IPS-NIHi7 (cell line): ENCODE results near the gene TMSB15A.
"Not testable (repeated sequence)": the region's sequence is repeated elsewhere in the genome, so short reads cannot be mapped to it uniquely, and the experiment has no call there.

Source experiments
- DNase-seq: peaks from one replicate; pipeline ENCODE4 v3.0.0; 2012; ENCODE audit warnings: mixed read lengths; ENCODE audit errors: extremely low spot score

The TMSB15A gene

GRCh38 chrX:102515975-102516941 is at the start of gene TMSB15A:
Gene TMSB15A, minus strand, starts transcription at chrX:102516739.
- peak; percentile 82 for DNase-seq

- DNase-seq = no peak
These were observed 44.0 kb upstream of the TMSB15A start for GRCh38 chrX:102560423-102561068.

GRCh38 chrX:102558607-102559006 is 42.1 kb upstream of the TMSB15A start:
- no peak for DNase-seq

GRCh38 chrX:102548231-102548630 is 31.7 kb upstream of the TMSB15A start:
- no peak for DNase-seq

GRCh38 chrX:102546828-102547493 is 30.4 kb upstream of the TMSB15A start:
- no peak for DNase-seq

GRCh38 chrX:102546175-102546574 is 29.6 kb upstream of the TMSB15A start:
- DNase-seq = not testable (repeated sequence)

GRCh38 chrX:102535958-102536357 is 19.4 kb upstream of the TMSB15A start:
- DNase-seq = no peak

- DNase-seq = no peak
These were observed 787 bp upstream of the TMSB15A start for GRCh38 chrX:102517326-102517725.

GRCh38 chrX:102514536-102514935 is 2.0 kb downstream of the TMSB15A start:
- DNase-seq = no peak

GRCh38 chrX:102498732-102499131 is 17.8 kb downstream of the TMSB15A start:
- DNase-seq = no peak

GRCh38 chrX:102491766-102492165 is 24.8 kb downstream of the TMSB15A start:
- no peak for DNase-seq

- not testable (repeated sequence) for DNase-seq
These were observed 37.8 kb downstream of the TMSB15A start for GRCh38 chrX:102478765-102479164.

GRCh38 chrX:102471762-102472220 is 44.7 kb downstream of the TMSB15A start, which contains the start of gene TCP11X2:
Gene TCP11X2, minus strand, starts transcription at chrX:102471812.
- DNase-seq = not testable (repeated sequence)

GRCh38 chrX:102470215-102470614 is 46.3 kb downstream of the TMSB15A start:
- DNase-seq = not testable (repeated sequence)
